ENCODE results near the gene SLC22A3.

SLC22A3 gene

DNA sequence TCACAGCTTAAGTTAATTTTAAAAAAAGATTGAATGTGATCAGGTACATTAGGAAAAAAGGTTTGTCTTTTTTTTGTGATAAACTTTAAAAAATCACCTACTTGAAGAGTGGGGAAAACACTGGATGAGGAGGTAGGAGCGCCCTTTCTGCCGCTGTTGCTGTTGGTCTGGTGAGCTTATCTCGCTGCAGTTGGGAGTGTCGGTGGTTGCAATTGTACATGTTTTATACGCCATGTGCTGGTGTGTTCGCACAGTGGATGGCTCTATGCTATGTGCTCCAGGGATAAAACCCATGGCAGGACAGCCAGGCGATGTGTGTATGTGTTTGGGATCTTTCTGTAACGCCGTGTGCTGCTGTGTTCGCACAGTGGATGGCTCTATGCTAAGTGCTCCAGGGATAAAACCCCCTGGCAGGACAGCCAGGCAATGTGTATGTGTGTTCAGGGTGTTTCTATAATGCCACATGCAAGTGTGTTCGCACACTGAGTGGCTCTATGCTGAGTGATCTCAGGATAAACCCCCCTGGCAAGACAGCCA lies 1.7 kb downstream of the SLC22A3 start:
- peak overlapping the region; percentile 57 for H3K4me3 ChIP-seq (ENCODE audit: low read length)
- DNase-seq (ENCODE audit: low read depth), result no peak
- TF ChIP-seq, protein P1, sequence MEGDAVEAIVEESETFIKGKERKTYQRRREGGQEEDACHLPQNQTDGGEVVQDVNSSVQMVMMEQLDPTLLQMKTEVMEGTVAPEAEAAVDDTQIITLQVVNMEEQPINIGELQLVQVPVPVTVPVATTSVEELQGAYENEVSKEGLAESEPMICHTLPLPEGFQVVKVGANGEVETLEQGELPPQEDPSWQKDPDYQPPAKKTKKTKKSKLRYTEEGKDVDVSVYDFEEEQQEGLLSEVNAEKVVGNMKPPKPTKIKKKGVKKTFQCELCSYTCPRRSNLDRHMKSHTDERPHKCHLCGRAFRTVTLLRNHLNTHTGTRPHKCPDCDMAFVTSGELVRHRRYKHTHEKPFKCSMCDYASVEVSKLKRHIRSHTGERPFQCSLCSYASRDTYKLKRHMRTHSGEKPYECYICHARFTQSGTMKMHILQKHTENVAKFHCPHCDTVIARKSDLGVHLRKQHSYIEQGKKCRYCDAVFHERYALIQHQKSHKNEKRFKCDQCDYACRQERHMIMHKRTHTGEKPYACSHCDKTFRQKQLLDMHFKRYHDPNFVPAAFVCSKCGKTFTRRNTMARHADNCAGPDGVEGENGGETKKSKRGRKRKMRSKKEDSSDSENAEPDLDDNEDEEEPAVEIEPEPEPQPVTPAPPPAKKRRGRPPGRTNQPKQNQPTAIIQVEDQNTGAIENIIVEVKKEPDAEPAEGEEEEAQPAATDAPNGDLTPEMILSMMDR (conservative IDR thresholded peaks at IDR 0.05; ENCODE audit: low read depth, low read length), result no peak

- H3K4me3 ChIP-seq (ENCODE audit: low read length), result no peak overlapping the region
- no peak for DNase-seq (ENCODE audit: low read depth)
- TF ChIP-seq, protein P1 (conservative IDR thresholded peaks at IDR 0.05; ENCODE audit: low read depth, low read length), result no peak
Measured at GRCh38 chr6:160353950-160354496, 5.8 kb downstream of the SLC22A3 start.

GRCh38 chr6:160355001-160355400 lies 6.8 kb downstream of the SLC22A3 start:
- H3K4me3 ChIP-seq (ENCODE audit: low read length), result no peak overlapping the region
- DNase-seq (ENCODE audit: low read depth), result peak; percentile 39
- TF ChIP-seq, protein P1 (conservative IDR thresholded peaks at IDR 0.05; ENCODE audit: low read depth, low read length), result no peak

- H3K4me3 ChIP-seq (ENCODE audit: low read length), result no peak overlapping the region
- TF ChIP-seq, protein P1 (conservative IDR thresholded peaks at IDR 0.05; ENCODE audit: low read depth, low read length), result no peak
- no peak for DNase-seq (ENCODE audit: low read depth)
Measured at GRCh38 chr6:160356074-160356744, 8.0 kb downstream of the SLC22A3 start.

DNA sequence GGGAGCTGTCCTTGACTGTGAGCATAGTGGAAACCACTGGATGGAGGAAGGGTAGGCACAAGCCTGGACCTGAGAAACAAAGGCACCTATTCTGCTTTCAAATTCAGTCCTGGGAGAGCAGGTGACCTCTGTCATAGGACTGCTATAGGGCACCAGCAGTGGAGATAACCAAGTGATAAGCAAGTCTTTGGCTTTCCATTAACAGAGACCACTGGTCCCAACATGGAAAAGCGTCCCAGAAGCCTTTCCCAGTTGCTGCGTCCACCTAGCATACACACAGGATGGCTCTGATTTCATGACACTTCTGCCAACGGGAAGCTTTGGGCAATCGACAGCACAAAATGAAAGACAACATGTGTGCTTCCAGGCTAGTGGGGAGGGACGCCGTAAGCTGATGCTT lies 8.9 kb downstream of the SLC22A3 start:
- no peak overlapping the region for H3K4me3 ChIP-seq (ENCODE audit: low read length)
- DNase-seq (ENCODE audit: low read depth), result no peak
- TF ChIP-seq, protein P1 (conservative IDR thresholded peaks at IDR 0.05; ENCODE audit: low read depth, low read length), result no peak

GRCh38 chr6:160358225-160359119 lies 10.3 kb downstream of the SLC22A3 start:
- TF ChIP-seq, protein P1 (conservative IDR thresholded peaks at IDR 0.05; ENCODE audit: low read depth, low read length), result no peak
- no peak for DNase-seq (ENCODE audit: low read depth)
- no peak overlapping the region for H3K4me3 ChIP-seq (ENCODE audit: low read length)

Data from retinal pigment epithelial cell (primary cell).